Measurements from ENCODE around the gene ZNF200. TPM values are rescaled to one million over a fixed set of nuclear protein-coding genes. Genes with fewer than 3 reads are reported as not detected.

Gene ZNF200
- total and polyA plus RNA-seq, 3 donors from 2014 or later: 41.9 to 48.3 (median 45.2) TPM

DNA sequence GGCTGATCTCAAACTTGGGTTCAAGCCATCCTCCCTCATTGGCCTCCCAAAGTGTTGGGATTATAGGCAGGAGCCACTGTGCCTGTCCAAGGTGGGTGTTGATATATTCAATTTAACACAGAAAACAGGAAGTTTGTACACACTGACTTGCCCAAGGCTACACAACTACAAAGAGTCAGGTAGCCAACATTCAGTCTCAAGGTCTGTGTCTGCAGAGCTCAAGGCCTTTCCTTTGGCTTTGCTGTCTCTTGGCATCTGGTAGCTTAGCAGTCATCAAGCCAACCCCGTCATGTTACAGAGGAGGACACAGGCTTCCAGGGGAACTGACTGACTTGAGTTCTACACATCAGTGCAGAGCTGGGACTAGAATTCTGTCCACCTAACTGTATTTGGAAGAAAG is 33.3 kb upstream of the ZNF200 start:
- TF ChIP-seq, protein P1, sequence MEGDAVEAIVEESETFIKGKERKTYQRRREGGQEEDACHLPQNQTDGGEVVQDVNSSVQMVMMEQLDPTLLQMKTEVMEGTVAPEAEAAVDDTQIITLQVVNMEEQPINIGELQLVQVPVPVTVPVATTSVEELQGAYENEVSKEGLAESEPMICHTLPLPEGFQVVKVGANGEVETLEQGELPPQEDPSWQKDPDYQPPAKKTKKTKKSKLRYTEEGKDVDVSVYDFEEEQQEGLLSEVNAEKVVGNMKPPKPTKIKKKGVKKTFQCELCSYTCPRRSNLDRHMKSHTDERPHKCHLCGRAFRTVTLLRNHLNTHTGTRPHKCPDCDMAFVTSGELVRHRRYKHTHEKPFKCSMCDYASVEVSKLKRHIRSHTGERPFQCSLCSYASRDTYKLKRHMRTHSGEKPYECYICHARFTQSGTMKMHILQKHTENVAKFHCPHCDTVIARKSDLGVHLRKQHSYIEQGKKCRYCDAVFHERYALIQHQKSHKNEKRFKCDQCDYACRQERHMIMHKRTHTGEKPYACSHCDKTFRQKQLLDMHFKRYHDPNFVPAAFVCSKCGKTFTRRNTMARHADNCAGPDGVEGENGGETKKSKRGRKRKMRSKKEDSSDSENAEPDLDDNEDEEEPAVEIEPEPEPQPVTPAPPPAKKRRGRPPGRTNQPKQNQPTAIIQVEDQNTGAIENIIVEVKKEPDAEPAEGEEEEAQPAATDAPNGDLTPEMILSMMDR (IDR thresholded peaks at IDR 0.05): no peak
- no peak for TF ChIP-seq POLR2A (IDR thresholded peaks at IDR 0.05)
- WGBS, 2 donors: 33 to 69% methylated on average over 1 of the region's 1 CpG
- no peak overlapping the region for H3K27ac ChIP-seq

DNA sequence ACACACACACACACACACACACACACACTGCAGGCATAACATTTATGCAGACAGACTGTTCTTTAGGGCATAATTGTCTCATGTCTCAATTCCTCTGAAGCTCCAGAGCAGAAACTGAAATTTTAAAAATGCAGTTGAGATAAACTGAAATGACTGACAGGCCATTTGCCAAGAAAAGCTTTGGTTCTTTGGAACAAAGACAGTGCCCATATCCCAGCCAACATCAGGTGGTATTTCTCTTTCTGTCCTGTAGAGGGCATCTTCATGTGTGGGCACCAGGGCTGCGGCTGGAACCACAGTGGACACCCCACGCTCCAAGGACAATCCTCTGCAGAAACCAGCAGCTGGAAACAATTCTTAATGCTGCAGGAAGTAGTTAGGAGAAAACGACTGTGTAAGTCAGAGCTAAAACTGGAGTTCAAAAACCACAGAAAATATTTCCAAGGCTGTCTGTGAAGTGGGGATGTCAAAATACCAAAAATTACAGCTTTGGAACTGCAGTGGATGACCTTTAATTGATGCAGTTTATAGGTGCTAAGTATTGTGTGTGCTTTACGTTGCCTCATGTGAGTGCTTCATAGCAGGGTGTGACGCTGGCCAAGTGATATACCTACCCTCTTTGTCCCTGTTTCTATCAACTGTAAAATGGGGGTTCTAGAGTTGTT is 32.0 kb upstream of the ZNF200 start:
- no peaks in the 10 kb centered on the region for H3K36me3 ChIP-seq (ENCODE audit: low read depth, missing control alignments)
- H3K4me1 ChIP-seq: peaks cover 14% of the 10 kb centered on the region
- H3K4me3 ChIP-seq: no peak overlapping the region
- no peaks in the 10 kb centered on the region for H3K9me3 ChIP-seq
- TF ChIP-seq POLR2A (IDR thresholded peaks at IDR 0.05): no peak
- TF ChIP-seq, protein P1 (IDR thresholded peaks at IDR 0.05): peak; percentile 35 to 54 (median 38)
- intact Hi-C loops (cut with DNase I; ENCODE audit: low total_unique reads): no loop called here
- WGBS, 2 donors: 55 to 61% methylated on average over 5 of the region's 5 CpGs
- no peaks in the 10 kb centered on the region for H3K27me3 ChIP-seq
- H3K27ac ChIP-seq: no peak overlapping the region
- DNase-seq: peak; percentile 66

More for the DNA sequence above, 33.3 kb upstream of the ZNF200 start:
- Histone ChIP-seq H3K4me3 (no peak overlapping the region), H3K9me3 (no peaks in the 10 kb centered on the region), H3K27me3 (no peaks in the 10 kb centered on the region), H3K4me1 (peaks cover 14% of the 10 kb centered on the region), H3K36me3 (ENCODE audit: low read depth, missing control alignments) (no peaks in the 10 kb centered on the region)
- intact Hi-C loops (cut with DNase I; ENCODE audit: low total_unique reads): no loop called here
- no peak for DNase-seq

DNA sequence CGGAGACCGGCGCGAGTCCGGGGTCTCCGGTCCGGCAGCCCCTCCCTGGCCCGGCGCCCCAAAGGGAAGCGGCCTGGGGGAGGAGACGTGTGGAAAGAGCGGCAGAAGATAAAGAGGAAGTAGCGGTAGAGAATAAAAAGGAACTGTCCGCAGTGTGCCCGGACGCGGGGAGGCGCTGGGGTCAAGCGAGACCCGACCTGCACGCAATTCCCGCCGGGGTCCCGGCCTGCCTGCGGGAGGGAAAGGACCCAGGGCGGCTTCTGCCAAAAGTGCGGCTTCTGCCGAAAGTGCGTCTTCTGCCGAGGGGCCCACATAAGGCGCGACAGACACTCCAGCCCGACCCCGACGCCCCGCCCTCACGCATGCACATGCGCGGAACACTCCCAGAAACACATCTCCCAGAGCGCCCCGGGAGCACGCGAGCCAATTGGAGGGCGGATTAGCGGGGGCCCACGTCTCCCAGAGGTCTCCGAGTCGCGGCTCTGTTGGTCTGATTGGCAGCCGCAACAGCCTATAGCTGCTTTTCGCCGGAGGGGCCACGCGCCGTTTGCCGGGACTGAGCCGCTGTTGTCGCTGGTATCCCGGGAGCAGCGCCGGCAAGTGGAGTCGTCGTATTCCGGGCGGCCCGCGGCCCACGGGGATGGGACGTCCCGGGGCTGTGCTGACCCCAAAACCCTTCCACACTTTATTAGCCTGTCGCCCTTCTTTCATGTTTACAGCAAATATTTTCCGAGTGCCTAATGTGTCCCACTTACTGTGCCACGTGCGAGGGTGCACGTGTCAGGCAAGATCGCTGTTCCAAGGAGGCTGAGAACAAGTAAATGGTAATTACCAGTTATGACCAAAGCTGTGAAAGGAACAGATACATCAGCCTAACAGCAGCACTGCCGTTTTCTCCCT is 29.4 kb upstream of the ZNF200 start:
- Histone ChIP-seq H3K4me1 (peaks cover 14% of the 10 kb centered on the region), H3K27me3 (no peaks in the 10 kb centered on the region), H3K27ac (peak overlapping the region; percentile 96 to 98), H3K9me3 (no peaks in the 10 kb centered on the region), H3K4me3 (peak overlapping the region; percentile 87 to 97), H3K36me3 (ENCODE audit: low read depth, missing control alignments) (no peaks in the 10 kb centered on the region)
- peak; percentile 98 for DNase-seq
- 0 to 2% methylated on average over 36 to 45 of the region's 77 CpGs for WGBS, 2 donors
- intact Hi-C loops (cut with DNase I; ENCODE audit: low total_unique reads): no loop called here
- TF ChIP-seq, protein P1 (IDR thresholded peaks at IDR 0.05): peak in 2 of 3 experiments; percentile 18 to 26
- TF ChIP-seq POLR2A (IDR thresholded peaks at IDR 0.05): no peak

DNA sequence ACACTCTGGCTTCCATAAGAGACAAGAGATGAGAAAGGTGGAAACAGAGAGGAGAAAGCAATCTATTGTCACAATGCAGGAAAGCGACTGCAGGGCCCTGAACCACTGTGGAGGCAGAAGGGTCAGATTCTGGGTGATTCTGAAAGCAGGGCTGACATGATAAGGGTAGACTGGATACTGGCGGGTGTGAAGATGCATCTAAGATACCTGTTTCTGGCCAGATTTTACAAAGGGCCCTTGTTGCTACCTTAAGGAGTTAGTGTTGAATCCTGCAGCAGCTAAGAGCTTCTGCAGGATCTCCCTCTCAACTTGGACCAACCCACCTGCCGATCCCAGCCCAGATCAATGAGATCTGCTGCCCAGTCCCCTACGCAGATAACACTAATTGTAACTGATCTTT is 27.6 kb upstream of the ZNF200 start:
- H3K4me3 ChIP-seq: no peak overlapping the region
- no peak for TF ChIP-seq POLR2A (IDR thresholded peaks at IDR 0.05)
- TF ChIP-seq, protein P1 (IDR thresholded peaks at IDR 0.05): no peak
- intact Hi-C loops (cut with DNase I; ENCODE audit: low total_unique reads): no loop called here
- no peaks in the 10 kb centered on the region for H3K9me3 ChIP-seq
- H3K27ac ChIP-seq: no peak overlapping the region
- WGBS, 2 donors: 54 to 80% methylated on average over 4 of the region's 4 CpGs
- H3K36me3 ChIP-seq (ENCODE audit: low read depth, missing control alignments): no peaks in the 10 kb centered on the region
- DNase-seq: no peak
- no peaks in the 10 kb centered on the region for H3K27me3 ChIP-seq
- peaks cover 14% of the 10 kb centered on the region for H3K4me1 ChIP-seq
